Epithelial cell of proximal tubule (primary cell): ENCODE data around the gene POU6F1. TPM values are rescaled to one million over a fixed set of nuclear protein-coding genes. Genes with fewer than 3 reads are reported as not detected.

ENCODE experiments used
- DNase-seq: peaks from one replicate; pipeline ENCODE4 v3.0.0-alpha.2; 2011; ENCODE audit warnings: low read depth
- H3K4me3 ChIP-seq: 2 replicates; pipeline ENCODE4 v1.5.1; 2011; ENCODE audit warnings: low read depth, mild to moderate bottlenecking, low read length
- CTCF ChIP-seq: conservative IDR thresholded peaks from 2 replicates; pipeline ENCODE4 v1.5.1; 2012; ENCODE audit warnings: low read depth, mild to moderate bottlenecking, low read length
- total RNA-seq: library from RNA; depleted of rRNA; stranded (reverse); fragments of >200 nt; gene quantifications from 2 replicates; pipeline ENCODE4 v1.2.3, GENCODE V29; 2015

POU6F1 gene
- total RNA-seq, 1 donor from 2014 or later = 9.2 TPM

GRCh38 chr12:51242120-51242519 is 24.3 kb upstream of the POU6F1 start:
- DNase-seq = no peak
- TF ChIP-seq CTCF = no peak
- H3K4me3 ChIP-seq = no peak overlapping the region

- DNase-seq = no peak
- no peak overlapping the region for H3K4me3 ChIP-seq
- TF ChIP-seq CTCF = no peak
These were observed 23.1 kb upstream of the POU6F1 start for GRCh38 chr12:51240971-51241370.

GRCh38 chr12:51238510-51239334 is 20.9 kb upstream of the POU6F1 start, which contains the start of gene DAZAP2:
TSS of gene DAZAP2 (plus strand) at chr12:51238826. CDS start at chr12:51238908, 82 bp downstream.
- TF ChIP-seq CTCF = peak; percentile 28
- H3K4me3 ChIP-seq = peak within 1 kb of the TSS; percentile 97
- peak; percentile 60 for DNase-seq

- DNase-seq = no peak
- TF ChIP-seq CTCF = peak; percentile 1
- peak overlapping the region; percentile 97 for H3K4me3 ChIP-seq
These were observed 20.2 kb upstream of the POU6F1 start for GRCh38 chr12:51238037-51238509.

GRCh38 chr12:51234530-51234929 is 16.7 kb upstream of the POU6F1 start:
- no peak overlapping the region for H3K4me3 ChIP-seq
- TF ChIP-seq CTCF = no peak
- no peak for DNase-seq

GRCh38 chr12:51232642-51233041 is 14.8 kb upstream of the POU6F1 start:
- no peak for DNase-seq
- TF ChIP-seq CTCF = no peak
- H3K4me3 ChIP-seq = no peak overlapping the region
